ENCODE results near the gene CEP63. TPM values are rescaled to one million over a fixed set of nuclear protein-coding genes. Genes with fewer than 3 reads are reported as not detected.

The CEP63 gene
- total and polyA plus RNA-seq, 9 donors = 16.6 to 74.1 (median 22.2) TPM

- no peak for DNase-seq
- TF ChIP-seq EP300 (IDR thresholded peaks at IDR 0.05) (no peak), POLR2A (IDR thresholded peaks at IDR 0.05) (no peak), CTCF (IDR thresholded peaks at IDR 0.05) (no peak)
- Histone ChIP-seq H3K27me3 (no peaks in the 10 kb centered on the region), H3K4me1 (ENCODE audit: insufficient read depth) (no peaks in the 10 kb centered on the region), H3K4me3 (no peak overlapping the region), H3K27ac (no peak overlapping the region), H3K9me3 (no peaks in the 10 kb centered on the region), H3K36me3 (no peaks in the 10 kb centered on the region)
- intact Hi-C loops (cut with DNase I) = loop anchor here in 2 of 4 donors (10.0 kb wide), 2 partner anchors 147 to 1287 kb away; no protein-coding TSS in a partner anchor
- 64 to 75% (median 65%) methylated on average over 13 of the region's 13 CpGs for WGBS, 3 donors
These were observed 121.5 kb downstream of the CEP63 start for GRCh38 chr3:134607054-134608022.

- no peaks in the 10 kb centered on the region for H3K36me3 ChIP-seq
- no peak for TF ChIP-seq POLR2A (IDR thresholded peaks at IDR 0.05)
- no peak for TF ChIP-seq CTCF (IDR thresholded peaks at IDR 0.05)
- no peak for TF ChIP-seq EP300 (IDR thresholded peaks at IDR 0.05)
- WGBS, 3 donors = 94 to 98% (median 95%) methylated on average over 6 of the region's 6 CpGs
- intact Hi-C loops (cut with DNase I) = loop anchor here in 2 of 4 donors (10.0 kb wide), 2 partner anchors 147 to 1287 kb away; no protein-coding TSS in a partner anchor
- H3K9me3 ChIP-seq = no peaks in the 10 kb centered on the region
- no peaks in the 10 kb centered on the region for H3K4me1 ChIP-seq (ENCODE audit: insufficient read depth)
- no peak overlapping the region for H3K4me3 ChIP-seq
- H3K27me3 ChIP-seq = no peaks in the 10 kb centered on the region
- no peak for DNase-seq
- H3K27ac ChIP-seq = no peak overlapping the region
These were observed 122.3 kb downstream of the CEP63 start for GRCh38 chr3:134608023-134608770.

- Histone ChIP-seq H3K9me3 (no peaks in the 10 kb centered on the region), H3K27me3 (no peaks in the 10 kb centered on the region), H3K4me1 (ENCODE audit: insufficient read depth) (no peaks in the 10 kb centered on the region), H3K4me3 (no peak overlapping the region), H3K36me3 (no peaks in the 10 kb centered on the region), H3K27ac (no peak overlapping the region)
- no peak for TF ChIP-seq POLR2A (IDR thresholded peaks at IDR 0.05)
- TF ChIP-seq CTCF (IDR thresholded peaks at IDR 0.05) = no peak
- no peak for TF ChIP-seq EP300 (IDR thresholded peaks at IDR 0.05)
- WGBS, 3 donors = 79 to 81% (median 80%) methylated on average over 10 of the region's 10 CpGs
- intact Hi-C loops (cut with DNase I) = loop anchor here in 2 of 4 donors (10.0 kb wide), 2 partner anchors 146 to 1286 kb away; no protein-coding TSS in a partner anchor
- DNase-seq = no peak
These were observed 123.0 kb downstream of the CEP63 start for GRCh38 chr3:134608771-134609435.
